Fibroblast of the aortic adventitia (primary cell): ENCODE measurements around the gene FAM200B. TPM values are rescaled to one million over a fixed set of nuclear protein-coding genes. Genes with fewer than 3 reads are reported as not detected.

Source experiments
- DNase-seq: peaks from one replicate; pipeline ENCODE4 v3.0.0-alpha.2; 2010; ENCODE audit warnings: low read depth
- H3K4me3 ChIP-seq: 2 replicates; pipeline ENCODE4 v1.5.1; 2011; ENCODE audit warnings: low read depth, mild to moderate bottlenecking, control low read depth, low read length, moderate library complexity
- CTCF ChIP-seq: IDR thresholded peaks from 2 replicates; pipeline ENCODE4 v1.5.1; 2011; ENCODE audit warnings: mild to moderate bottlenecking, low read length, control low read depth, inconsistent platforms; ENCODE audit not compliant: insufficient read depth
- total RNA-seq: library from RNA; depleted of rRNA; stranded (reverse); fragments of >200 nt; gene quantifications from 2 replicates; pipeline ENCODE4 v1.2.3, GENCODE V29; 2012; ENCODE audit warnings: low replicate concordance

FAM200B gene
- total RNA-seq, 1 donor, result 35.3 TPM

GRCh38 chr4:15683143-15683495 is 1.5 kb downstream of the FAM200B start:
- no peak for TF ChIP-seq CTCF
- DNase-seq, result no peak
- peak overlapping the region; percentile 90 for H3K4me3 ChIP-seq

- TF ChIP-seq CTCF, result no peak
- DNase-seq, result no peak
Measured at GRCh38 chr4:15684498-15684897, 2.9 kb downstream of the FAM200B start.

GRCh38 chr4:15688051-15688450 is 6.4 kb downstream of the FAM200B start:
- no peak overlapping the region for H3K4me3 ChIP-seq
- no peak for TF ChIP-seq CTCF
- peak; percentile 56 for DNase-seq

More at GRCh38 chr4:15684498-15684897, 2.9 kb downstream of the FAM200B start:
- H3K4me3 ChIP-seq, result no peak overlapping the region

GRCh38 chr4:15689540-15689939 is 7.9 kb downstream of the FAM200B start:
- H3K4me3 ChIP-seq, result no peak overlapping the region
- DNase-seq, result peak; percentile 46
- no peak for TF ChIP-seq CTCF

- peak; percentile 98 for DNase-seq
- no peak for TF ChIP-seq CTCF
- no peak overlapping the region for H3K4me3 ChIP-seq
Measured at GRCh38 chr4:15690020-15690809, 8.6 kb downstream of the FAM200B start.

- no peak for TF ChIP-seq CTCF
- no peak overlapping the region for H3K4me3 ChIP-seq
Measured at GRCh38 chr4:15691346-15692135, 9.9 kb downstream of the FAM200B start.

More at GRCh38 chr4:15691346-15692135, 9.9 kb downstream of the FAM200B start:
- peak; percentile 47 for DNase-seq
